HUES6 (cell line): ENCODE measurements around the gene IGFBP4.

Source experiments
- H3K27ac ChIP-seq: 2 replicates; pipeline ENCODE4 v1.7.0; 2013; ENCODE audit warnings: low read depth, mild to moderate bottlenecking, low read length, inconsistent platforms
- H3K27me3 ChIP-seq: 2 replicates; pipeline ENCODE4 v1.6.1; 2013; ENCODE audit warnings: low read length; ENCODE audit not compliant: control insufficient read depth, insufficient read depth
- H3K36me3 ChIP-seq: 2 replicates; pipeline ENCODE4 v1.6.1; 2013; ENCODE audit warnings: low read length; ENCODE audit not compliant: control insufficient read depth, insufficient read depth
- H3K4me1 ChIP-seq: 2 replicates; pipeline ENCODE4 v1.6.1; 2013; ENCODE audit warnings: low read length; ENCODE audit not compliant: control insufficient read depth, insufficient read depth
- H3K4me3 ChIP-seq: 2 replicates; pipeline ENCODE4 v1.5.1; 2013; ENCODE audit warnings: low read depth, low read length
- H3K9ac ChIP-seq: one replicate; pipeline ENCODE4 v1.6.1; 2013; ENCODE audit warnings: mild to moderate bottlenecking, low read length
- H3K9me3 ChIP-seq: 2 replicates; pipeline ENCODE4 v1.6.1; 2013; ENCODE audit warnings: low read depth, low read length; ENCODE audit not compliant: control insufficient read depth, insufficient read depth

IGFBP4 gene

DNA sequence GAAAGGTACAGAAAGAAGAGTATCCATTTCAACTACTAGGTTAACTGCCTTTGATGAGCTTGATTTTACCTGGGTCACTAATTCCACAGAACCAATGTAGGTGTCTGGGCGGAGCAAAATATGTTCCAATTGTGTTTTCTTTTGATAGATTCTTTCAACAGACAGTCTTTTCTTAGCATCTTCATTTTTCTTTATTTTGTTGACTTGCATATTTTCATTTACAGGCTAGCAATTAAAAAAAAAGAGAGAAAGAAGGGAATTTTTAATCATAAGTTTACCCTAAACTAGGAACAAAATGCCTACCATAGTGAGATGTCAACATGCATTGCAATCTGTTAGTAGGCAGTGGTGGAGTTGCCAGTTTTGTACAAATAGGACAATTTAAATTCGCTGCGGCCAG is 26.6 kb upstream of the IGFBP4 start:
- H3K27ac ChIP-seq = no peak overlapping the region
- no peaks in the 10 kb centered on the region for H3K9me3 ChIP-seq
- peaks cover 49% of the 10 kb centered on the region for H3K36me3 ChIP-seq
- peak overlapping the region; percentile 83 for H3K9ac ChIP-seq
- H3K4me1 ChIP-seq = peaks cover 17% of the 10 kb centered on the region
- no peaks in the 10 kb centered on the region for H3K27me3 ChIP-seq
- peak overlapping the region; percentile 96 for H3K4me3 ChIP-seq

DNA sequence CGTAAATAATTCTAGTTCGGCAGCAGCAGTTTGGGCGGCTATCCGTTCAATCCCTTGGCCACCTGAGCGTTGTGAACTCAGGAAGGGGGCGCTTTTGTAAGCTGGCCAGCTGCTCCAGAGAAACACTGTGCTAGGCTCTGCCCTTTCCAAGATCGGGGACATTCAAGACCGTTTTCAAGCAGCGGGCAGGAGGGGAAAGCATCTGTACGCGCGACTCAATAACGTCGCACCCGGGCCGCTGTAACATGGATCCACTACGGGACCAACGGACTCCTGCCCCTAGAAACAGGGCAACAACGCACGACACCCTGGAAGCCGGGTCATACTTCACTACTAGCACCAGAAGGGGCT is 26.0 kb upstream of the IGFBP4 start:
- Histone ChIP-seq H3K9me3 (no peaks in the 10 kb centered on the region), H3K36me3 (peaks cover 43% of the 10 kb centered on the region), H3K27me3 (no peaks in the 10 kb centered on the region), H3K4me3 (peak overlapping the region; percentile 96), H3K4me1 (peaks cover 20% of the 10 kb centered on the region), H3K27ac (peak overlapping the region; percentile 50; the same call in 1 of the 2 replicates), H3K9ac (peak overlapping the region; percentile 83)

DNA sequence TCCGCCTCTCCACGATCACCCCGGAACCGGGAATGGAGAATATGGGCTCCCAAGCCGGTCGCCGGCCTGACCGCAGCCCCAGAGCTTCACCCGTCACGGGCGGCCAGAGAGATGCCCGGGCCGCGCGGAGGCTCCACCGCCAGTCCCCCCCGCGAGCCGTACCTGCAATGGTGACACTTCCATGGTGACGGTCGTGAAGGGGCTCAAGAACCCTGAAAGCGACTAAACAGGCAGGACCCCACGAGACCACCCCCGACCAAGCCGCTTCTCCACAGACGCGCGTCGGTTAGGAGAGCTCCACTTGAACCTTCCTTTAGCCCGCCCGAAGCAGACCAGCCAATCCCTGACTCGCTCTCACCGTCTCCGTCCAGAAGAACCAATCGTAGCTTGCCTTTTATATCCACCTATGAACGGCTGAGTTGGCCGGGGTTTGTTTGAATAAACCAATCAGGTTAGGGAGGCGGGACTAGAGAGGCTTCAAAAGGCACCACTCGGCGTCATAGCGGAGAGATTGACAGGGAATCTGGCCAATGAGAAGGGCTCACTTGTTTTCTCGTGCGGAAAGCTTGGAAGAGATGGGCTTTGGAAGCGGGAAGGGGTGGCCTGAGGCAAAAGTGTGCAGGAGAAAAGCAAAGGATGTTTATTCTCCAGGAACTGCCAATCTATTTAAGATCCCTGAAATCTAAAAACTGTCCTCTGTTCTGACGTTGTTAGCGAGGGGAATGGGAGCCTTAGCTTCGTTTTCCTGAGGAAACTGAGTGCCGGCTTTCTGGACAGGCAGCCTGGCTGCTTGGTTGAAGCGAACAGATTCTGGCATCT is 25.4 kb upstream of the IGFBP4 start, which contains the start of gene TOP2A:
Gene TOP2A (minus strand): TSS at position 288 of the 819 bp plus-strand sequence. CDS start 105 bp downstream, at position 183.
- H3K36me3 ChIP-seq = peaks cover 37% of the 10 kb centered on the region
- H3K9me3 ChIP-seq = no peaks in the 10 kb centered on the region
- peak within 1 kb of the TSS; percentile 83 for H3K9ac ChIP-seq
- H3K4me1 ChIP-seq = peaks cover 24% of the 10 kb centered on the region
- peak within 1 kb of the TSS; percentile 96 for H3K4me3 ChIP-seq
- H3K27ac ChIP-seq = peak within 1 kb of the TSS; percentile 50; the same call in 1 of the 2 replicates
- H3K27me3 ChIP-seq = no peaks in the 10 kb centered on the region

DNA sequence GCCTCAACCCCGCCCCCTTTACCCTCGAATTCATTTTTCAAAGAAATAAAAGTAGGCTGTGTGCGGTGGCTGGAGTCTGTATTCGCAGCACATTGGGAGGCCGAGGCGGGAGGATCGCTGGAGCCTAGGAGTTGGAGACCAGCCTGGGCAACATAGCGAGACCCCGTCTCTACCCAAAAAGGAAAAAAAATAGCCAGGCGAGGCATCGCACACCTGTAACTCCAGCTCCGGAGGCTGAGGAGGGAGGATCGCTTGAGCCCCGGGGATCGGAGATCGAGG is 24.9 kb upstream of the IGFBP4 start:
- peaks cover 29% of the 10 kb centered on the region for H3K4me1 ChIP-seq
- no peak overlapping the region for H3K9ac ChIP-seq
- H3K27ac ChIP-seq = no peak overlapping the region
- peak overlapping the region; percentile 53 for H3K4me3 ChIP-seq
- peaks cover 32% of the 10 kb centered on the region for H3K36me3 ChIP-seq
- H3K27me3 ChIP-seq = no peaks in the 10 kb centered on the region
- no peaks in the 10 kb centered on the region for H3K9me3 ChIP-seq

DNA sequence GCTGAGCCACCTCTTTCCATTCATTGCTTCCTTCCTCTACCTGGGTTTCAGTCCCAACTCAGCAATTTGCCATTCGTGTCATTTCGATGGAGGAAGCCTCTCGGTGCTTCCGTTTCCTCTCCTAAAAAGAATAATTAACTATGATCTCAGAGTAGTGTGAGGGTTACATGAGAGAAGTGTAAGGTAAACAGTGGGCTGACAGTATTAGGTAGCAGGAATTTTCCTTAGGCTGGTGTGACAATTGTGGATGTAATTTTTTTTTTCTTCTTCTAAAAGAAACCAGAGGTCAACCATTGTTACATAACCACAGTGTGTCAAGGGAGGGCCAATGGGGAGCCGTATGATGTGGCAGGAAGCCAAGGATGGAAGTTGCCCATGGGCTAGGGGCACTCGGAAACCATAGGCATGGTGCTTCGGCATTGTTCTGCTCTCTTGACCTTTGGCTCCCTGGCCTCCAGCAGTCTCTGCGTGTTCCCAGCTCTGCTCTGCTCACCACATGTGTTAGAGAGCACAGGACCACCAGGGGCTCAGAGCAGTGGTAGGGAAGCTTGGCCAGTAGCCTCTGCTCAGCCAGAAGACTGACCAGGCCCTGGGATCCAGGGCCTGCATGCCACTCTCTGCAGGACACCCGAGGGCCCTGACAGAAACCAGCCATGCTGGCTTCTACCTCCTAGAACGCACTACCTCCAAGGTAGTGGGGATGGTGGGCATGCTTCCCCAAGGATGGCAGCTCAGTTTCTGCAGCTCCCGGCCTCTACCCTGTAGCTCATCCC is 23.5 kb upstream of the IGFBP4 start:
- peaks cover 21% of the 10 kb centered on the region for H3K36me3 ChIP-seq
- H3K9ac ChIP-seq = no peak overlapping the region
- no peak overlapping the region for H3K27ac ChIP-seq

DNA sequence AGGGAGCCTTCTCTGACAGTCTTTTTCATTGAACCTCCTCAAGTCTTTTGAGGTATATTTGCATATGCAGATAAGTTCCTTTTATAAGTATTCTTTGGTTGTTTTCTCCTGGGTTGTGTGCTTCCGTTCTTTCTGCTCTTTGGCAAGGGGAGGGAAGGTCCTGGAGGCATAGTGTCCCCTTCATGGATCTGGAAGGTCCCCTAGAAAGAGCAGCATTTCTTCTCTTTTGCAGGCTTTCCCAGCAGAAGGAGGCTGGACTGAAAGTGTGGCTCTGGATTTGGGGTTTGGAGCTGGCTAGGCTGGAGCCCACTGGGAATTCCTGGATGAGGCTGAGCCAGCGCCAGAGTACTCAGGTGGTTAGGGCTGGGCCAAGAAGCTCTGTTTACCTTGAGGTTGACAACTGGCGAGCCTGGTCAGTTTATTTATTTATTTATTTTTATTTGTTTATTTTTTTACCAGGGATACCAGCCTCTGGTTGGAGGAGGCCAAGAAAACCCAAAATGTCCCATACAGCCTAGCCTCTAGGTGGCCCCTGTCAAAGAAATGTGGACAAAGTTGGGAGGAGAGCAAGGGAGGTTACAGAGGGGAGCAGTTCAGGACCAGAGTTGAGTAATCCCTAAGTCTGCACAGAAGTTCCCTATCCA is 20.1 kb upstream of the IGFBP4 start:
- Histone ChIP-seq H3K9ac (no peak overlapping the region), H3K4me3 (peak overlapping the region; percentile 2), H3K9me3 (no peaks in the 10 kb centered on the region), H3K36me3 (no peaks in the 10 kb centered on the region), H3K4me1 (peaks cover 28% of the 10 kb centered on the region), H3K27ac (no peak overlapping the region), H3K27me3 (no peaks in the 10 kb centered on the region)

More for the DNA sequence above, 23.5 kb upstream of the IGFBP4 start:
- H3K4me1 ChIP-seq = peaks cover 33% of the 10 kb centered on the region
- H3K9me3 ChIP-seq = no peaks in the 10 kb centered on the region
- no peaks in the 10 kb centered on the region for H3K27me3 ChIP-seq
- H3K4me3 ChIP-seq = no peak overlapping the region

DNA sequence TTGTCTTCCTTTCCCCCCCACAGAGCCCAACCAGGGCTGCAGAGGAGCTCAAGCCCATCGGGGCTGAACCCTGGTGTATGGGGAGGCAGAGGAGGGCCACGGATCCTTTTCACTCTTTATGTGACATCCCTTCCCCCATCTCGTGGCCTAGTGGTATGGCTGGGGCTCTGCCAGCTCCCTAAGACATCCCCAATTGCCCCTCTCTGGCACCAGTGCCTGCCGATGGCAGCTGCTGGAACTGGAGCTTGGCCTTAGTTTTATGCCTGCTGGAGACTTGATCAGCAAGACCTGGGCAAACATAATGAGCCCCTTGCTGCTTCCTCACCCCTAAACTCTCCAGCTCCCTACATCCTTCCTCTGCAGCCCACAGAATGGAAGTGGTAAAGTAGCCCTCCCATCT is 17.5 kb upstream of the IGFBP4 start:
- no peaks in the 10 kb centered on the region for H3K27me3 ChIP-seq
- no peak overlapping the region for H3K27ac ChIP-seq
- H3K36me3 ChIP-seq = no peaks in the 10 kb centered on the region
- peaks cover 22% of the 10 kb centered on the region for H3K4me1 ChIP-seq
- 0 out of 2 replicates have a peak, but pooled peaks cover 3% of the 10 kb centered on the region for H3K9me3 ChIP-seq
- H3K4me3 ChIP-seq = no peak overlapping the region
- no peak overlapping the region for H3K9ac ChIP-seq

- H3K27me3 ChIP-seq = no peaks in the 10 kb centered on the region
- H3K9me3 ChIP-seq = 0 out of 2 replicates have a peak, but pooled peaks cover 3% of the 10 kb centered on the region
- no peaks in the 10 kb centered on the region for H3K36me3 ChIP-seq
- H3K4me3 ChIP-seq = no peak overlapping the region
- H3K9ac ChIP-seq = no peak overlapping the region
- no peak overlapping the region for H3K27ac ChIP-seq
- peaks cover 18% of the 10 kb centered on the region for H3K4me1 ChIP-seq
Measured at GRCh38 chr17:40427002-40427491, 16.2 kb upstream of the IGFBP4 start.

DNA sequence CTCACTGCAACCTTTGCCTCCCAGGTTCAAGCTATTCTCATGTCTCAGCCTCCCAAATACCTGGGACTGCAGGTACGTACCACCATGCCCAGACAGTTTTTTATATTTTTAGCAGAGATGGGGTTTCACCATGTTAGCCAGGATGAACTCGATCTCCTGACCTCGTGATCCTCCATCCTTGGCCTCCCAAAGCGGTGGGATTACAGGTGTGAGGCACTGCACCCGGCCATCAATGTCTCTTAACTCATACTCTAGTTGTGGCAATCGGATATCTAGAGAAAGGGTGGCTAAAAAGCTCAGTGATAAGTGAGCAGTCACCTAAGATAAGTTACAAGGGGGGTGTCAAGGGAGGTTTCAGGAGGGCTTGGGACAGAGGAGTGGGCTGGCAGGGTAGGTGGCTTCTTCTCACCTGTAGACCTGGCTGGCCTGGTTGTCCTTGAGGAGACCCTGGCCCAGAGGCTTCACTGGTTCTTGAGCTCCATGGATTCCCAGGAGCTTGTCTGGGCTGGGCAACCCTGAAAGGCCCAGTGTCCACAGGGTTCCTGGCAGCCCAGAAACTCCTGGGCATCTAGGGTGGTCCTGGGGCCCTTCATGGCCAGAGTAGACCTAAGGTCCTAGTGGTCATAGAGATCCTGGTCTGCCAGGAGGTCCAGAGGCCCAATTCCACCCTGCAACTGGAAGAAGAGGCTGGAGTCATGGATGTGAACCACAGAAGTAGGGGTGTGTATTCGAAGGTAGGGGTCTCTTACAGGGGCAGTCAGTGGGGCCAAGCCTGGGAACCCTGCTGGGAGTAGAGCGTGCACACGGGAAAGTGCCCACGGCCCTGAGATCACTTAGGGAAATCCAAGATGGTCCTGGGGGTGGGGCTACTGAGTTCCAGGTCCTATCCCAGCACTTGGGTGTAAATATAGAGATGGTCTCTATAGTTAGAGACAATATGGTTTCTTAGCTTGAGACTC is 12.7 kb upstream of the IGFBP4 start:
- no peak overlapping the region for H3K27ac ChIP-seq
- H3K36me3 ChIP-seq = no peaks in the 10 kb centered on the region
- H3K9me3 ChIP-seq = 0 out of 2 replicates have a peak, but pooled peaks cover 3% of the 10 kb centered on the region
- peaks cover 10% of the 10 kb centered on the region for H3K4me1 ChIP-seq
- H3K27me3 ChIP-seq = no peaks in the 10 kb centered on the region
- no peak overlapping the region for H3K9ac ChIP-seq
- H3K4me3 ChIP-seq = no peak overlapping the region

DNA sequence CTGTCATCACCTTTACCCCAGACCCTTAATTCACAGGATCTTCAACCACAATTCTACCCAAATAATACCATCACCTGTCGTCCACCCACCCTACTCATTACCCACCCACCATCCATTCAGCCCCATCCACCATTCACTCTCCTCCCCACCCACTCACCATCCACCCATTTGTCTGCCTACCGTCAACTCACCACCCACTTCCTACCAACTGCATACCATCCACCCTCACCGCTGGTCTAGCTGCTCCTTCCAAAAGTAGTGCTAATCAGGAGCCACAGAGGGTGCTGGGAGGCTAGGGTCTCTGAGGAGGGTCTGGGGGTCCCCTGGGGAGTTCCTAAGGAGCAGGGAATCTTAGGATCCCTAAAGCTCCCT is 12.0 kb upstream of the IGFBP4 start:
- Histone ChIP-seq H3K36me3 (no peaks in the 10 kb centered on the region), H3K9ac (no peak overlapping the region), H3K27me3 (no peaks in the 10 kb centered on the region), H3K4me1 (peaks cover 5% of the 10 kb centered on the region), H3K27ac (no peak overlapping the region), H3K9me3 (0 out of 2 replicates have a peak, but pooled peaks cover 3% of the 10 kb centered on the region), H3K4me3 (no peak overlapping the region)
